SU-DHL-6 (cell line): ENCODE data around the gene PRRC2A.

Source experiments
- H2AFZ ChIP-seq: fragments of 200-600 bp; sonication (generic); 2 replicates; pipeline ENCODE4 v1.6.1; 2014; ENCODE audit warnings: low read depth, mild to moderate bottlenecking, moderate library complexity, mixed read lengths, antibody characterized with exemption, low read length; ENCODE audit not compliant: severe bottlenecking
- H3F3A ChIP-seq: fragments of 200-600 bp; shearing (Covaris generic); 2 replicates; pipeline ENCODE4 v1.6.0; 2016; ENCODE audit warnings: antibody characterized with exemption, mild to moderate bottlenecking; ENCODE audit not compliant: insufficient read depth
- H3K27ac ChIP-seq: fragments of 200-600 bp; sonication (generic); 2 replicates; pipeline ENCODE4 v1.5.1; 2016; ENCODE audit warnings: low read depth, mild to moderate bottlenecking, low read length, moderate library complexity, mixed read lengths
- H3K27me3 ChIP-seq: fragments of 200-600 bp; sonication (generic), shearing (Covaris generic); 2 replicates; pipeline ENCODE4 v1.6.0; 2014; ENCODE audit warnings: mild to moderate bottlenecking, low read length
- H3K36me3 ChIP-seq: fragments of 200-600 bp; sonication (generic); 2 replicates; pipeline ENCODE4 v1.6.1; 2014; ENCODE audit warnings: mild to moderate bottlenecking, low read length, mixed read lengths
- H3K4me2 ChIP-seq: fragments of 300-600, 200-600 bp; shearing (Covaris generic), sonication (generic); 2 replicates; pipeline ENCODE4 v1.6.0; 2014; ENCODE audit warnings: low read length, low read depth, mild to moderate bottlenecking; ENCODE audit not compliant: poor library complexity, severe bottlenecking
- H3K4me3 ChIP-seq: fragments of 200-600 bp; sonication (generic); 2 replicates; pipeline ENCODE4 v1.5.1; 2014; ENCODE audit warnings: antibody characterized with exemption, low read length, mild to moderate bottlenecking, mixed read lengths; ENCODE audit not compliant: insufficient read depth, poor library complexity, severe bottlenecking
- H3K79me2 ChIP-seq: fragments of 200-600 bp; sonication (generic); 2 replicates; pipeline ENCODE4 v1.6.1; 2014; ENCODE audit warnings: mild to moderate bottlenecking, low read length, moderate library complexity; ENCODE audit not compliant: insufficient read depth
- H3K9ac ChIP-seq: fragments of 200-600 bp; sonication (generic); 2 replicates; pipeline ENCODE4 v1.7.0; 2014; ENCODE audit warnings: mild to moderate bottlenecking, low read length
- H3K9me2 ChIP-seq: fragments of 200-600 bp; sonication (generic); replicated peaks from 2 replicates; pipeline ENCODE4 v1.6.1; 2014; ENCODE audit warnings: low read length; ENCODE audit not compliant: insufficient read depth
- H3K9me3 ChIP-seq: fragments of 200-600 bp; sonication (generic); 2 replicates; pipeline ENCODE4 v1.6.1; 2014; ENCODE audit warnings: low read length, mixed read lengths; ENCODE audit not compliant: insufficient read depth
- H4K20me1 ChIP-seq: fragments of 200-600 bp; sonication (generic); 2 replicates; pipeline ENCODE4 v1.6.1; 2014; ENCODE audit warnings: low read depth, mild to moderate bottlenecking, antibody characterized with exemption, low read length, moderate library complexity, mixed read lengths
- CTCF ChIP-seq: fragments of 200-600 bp; sonication (generic); IDR thresholded peaks from one replicate; pipeline ENCODE4 v1.5.1; 2017; ENCODE audit warnings: antibody characterized with exemption, mild to moderate bottlenecking, low read length, moderate library complexity; ENCODE audit not compliant: insufficient read depth, poor library complexity, severe bottlenecking
- EZH2phosphoT487 ChIP-seq: fragments of 200-600 bp; sonication (generic), shearing (Covaris generic); conservative IDR thresholded peaks from 2 replicates; pipeline ENCODE4 v1.6.1; 2018; ENCODE audit warnings: mild to moderate bottlenecking, antibody characterized with exemption, low read length, moderate library complexity, mixed read lengths

The PRRC2A gene

GRCh38 chr6:31633447-31633846 lies 12.9 kb downstream of the PRRC2A start:
- H3K79me2 ChIP-seq, result 0 out of 2 replicates have a peak, but pooled peaks cover 4% of the 10 kb centered on the region
- no peaks in the 10 kb centered on the region for H3K9me3 ChIP-seq
- no peak overlapping the region for H3K27ac ChIP-seq
- peaks cover 48% of the 10 kb centered on the region for H3K36me3 ChIP-seq
- no peaks in the 10 kb centered on the region for H3K27me3 ChIP-seq
- no peak overlapping the region for H3K9ac ChIP-seq
- H2AFZ ChIP-seq, result no peak overlapping the region
- no peak overlapping the region for H3K4me3 ChIP-seq
- H3F3A ChIP-seq, result peaks cover 46% of the 10 kb centered on the region
- no peaks in the 10 kb centered on the region; the same call in 1 of the 2 replicates for H4K20me1 ChIP-seq
- no peak for TF ChIP-seq EZH2phosphoT487
- no peak for TF ChIP-seq CTCF
- no peak overlapping the region for H3K4me2 ChIP-seq
- no peaks in the 10 kb centered on the region for H3K9me2 ChIP-seq

- H3K36me3 ChIP-seq, result peaks cover 42% of the 10 kb centered on the region
- H2AFZ ChIP-seq, result no peak overlapping the region
- TF ChIP-seq CTCF, result no peak
- H3K4me3 ChIP-seq, result no peak overlapping the region
- no peaks in the 10 kb centered on the region for H3K9me2 ChIP-seq
- H3K9me3 ChIP-seq, result no peaks in the 10 kb centered on the region
- H3K9ac ChIP-seq, result no peak overlapping the region
- H3K79me2 ChIP-seq, result 0 out of 2 replicates have a peak, but pooled peaks cover 4% of the 10 kb centered on the region
- no peaks in the 10 kb centered on the region; the same call in 1 of the 2 replicates for H4K20me1 ChIP-seq
- H3K27ac ChIP-seq, result no peak overlapping the region
- no peaks in the 10 kb centered on the region for H3K27me3 ChIP-seq
- peaks cover 53% of the 10 kb centered on the region for H3F3A ChIP-seq
- H3K4me2 ChIP-seq, result no peak overlapping the region
Measured at GRCh38 chr6:31634131-31634530, 13.6 kb downstream of the PRRC2A start.

- TF ChIP-seq EZH2phosphoT487 (no peak), CTCF (no peak)
- Histone ChIP-seq H3F3A (peaks cover 57% of the 10 kb centered on the region), H3K27ac (no peak overlapping the region), H3K9me3 (no peaks in the 10 kb centered on the region), H4K20me1 (no peaks in the 10 kb centered on the region; the same call in 1 of the 2 replicates), H3K9ac (no peak overlapping the region), H3K4me2 (no peak overlapping the region), H3K4me3 (no peak overlapping the region), H3K79me2 (0 out of 2 replicates have a peak, but pooled peaks cover 4% of the 10 kb centered on the region), H3K36me3 (peaks cover 37% of the 10 kb centered on the region; the same call in 1 of the 2 replicates), H3K27me3 (no peaks in the 10 kb centered on the region), H2AFZ (no peak overlapping the region), H3K9me2 (no peaks in the 10 kb centered on the region)
Measured at GRCh38 chr6:31634969-31635575, 14.6 kb downstream of the PRRC2A start.
